Germinal center (tissue), 1 donor: ENCODE measurements around the gene USP44.

ENCODE experiments used
- DNase-seq: peaks from one replicate; pipeline ENCODE4 v3.0.0; 2012; ENCODE audit warnings: mixed read lengths, low spot score

The USP44 gene

GRCh38 chr12:95548056-95548538 is 3.2 kb downstream of the USP44 start:
- DNase-seq = peak; percentile 30

GRCh38 chr12:95547522-95548055 is 3.7 kb downstream of the USP44 start:
- peak; percentile 17 for DNase-seq

DNA sequence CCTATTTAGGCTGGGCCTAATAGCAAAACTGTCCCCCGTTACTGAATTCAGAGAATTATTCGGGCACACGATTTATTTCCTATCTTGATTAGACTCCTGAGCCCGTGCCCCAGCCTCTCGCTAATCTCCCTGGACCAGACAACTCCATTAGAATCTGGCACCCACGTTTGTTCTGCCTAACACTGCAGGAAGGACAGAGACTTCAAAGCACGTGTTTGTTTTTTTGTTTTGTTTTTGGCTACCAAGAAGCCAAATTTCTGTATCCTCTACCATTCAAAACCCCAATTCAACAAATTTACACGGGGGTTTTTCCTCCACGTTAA is 4.8 kb downstream of the USP44 start:
- DNase-seq = no peak

DNA sequence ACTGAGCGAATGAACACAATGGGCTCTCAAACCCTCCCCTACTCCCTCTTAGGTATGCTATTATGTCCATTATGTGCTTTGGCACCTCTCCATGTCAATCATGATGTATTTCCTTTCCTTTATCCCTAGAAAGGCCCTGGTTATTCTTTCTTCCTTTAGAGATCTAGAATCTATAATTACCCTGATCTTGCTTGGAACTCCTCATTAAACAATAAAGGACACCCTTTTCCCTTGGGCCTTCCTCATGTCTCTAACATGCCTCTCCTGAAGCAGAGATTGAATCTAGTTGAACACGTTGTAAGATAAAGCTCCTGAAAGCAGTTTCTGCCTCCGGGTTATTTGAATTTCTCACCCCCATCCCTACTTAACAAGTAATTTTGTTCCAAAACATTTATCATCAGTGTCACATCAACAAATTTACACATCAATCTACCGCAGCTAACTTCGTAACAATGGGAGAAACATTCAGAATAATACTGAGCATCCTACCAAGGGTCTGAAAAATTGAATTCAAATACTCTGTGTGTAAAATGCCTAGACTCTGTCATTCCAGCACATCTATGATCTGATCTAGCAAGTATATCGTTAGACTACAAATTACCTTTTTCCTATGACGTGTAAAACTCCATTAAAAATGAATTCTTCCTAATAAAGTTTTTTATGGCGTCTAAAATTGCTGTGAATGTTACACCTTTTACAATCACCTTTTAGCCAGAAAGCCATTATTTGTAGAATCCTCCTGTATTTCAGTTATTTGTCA is 5.4 kb downstream of the USP44 start:
- no peak for DNase-seq

DNA sequence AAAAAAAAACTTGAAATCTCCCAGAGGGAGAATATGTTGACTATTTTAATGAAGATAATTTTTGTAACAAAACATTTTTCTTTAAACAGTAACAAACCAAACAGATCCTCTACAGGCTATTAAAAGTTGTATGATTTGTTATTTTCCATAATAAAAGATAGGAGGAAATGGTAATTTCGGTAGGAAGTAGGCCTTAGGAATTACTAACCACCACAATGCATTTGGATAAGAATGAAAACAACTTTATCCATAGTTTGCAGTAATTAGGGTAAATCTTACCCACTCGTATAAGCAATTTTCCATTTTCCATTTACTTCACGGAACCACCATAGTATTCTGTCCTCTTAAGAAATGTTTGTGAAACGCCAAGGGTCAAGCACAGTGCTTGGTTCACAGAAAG is 6.0 kb downstream of the USP44 start:
- no peak for DNase-seq

- no peak for DNase-seq
Measured at GRCh38 chr12:95544756-95545155, 6.5 kb downstream of the USP44 start.

DNA sequence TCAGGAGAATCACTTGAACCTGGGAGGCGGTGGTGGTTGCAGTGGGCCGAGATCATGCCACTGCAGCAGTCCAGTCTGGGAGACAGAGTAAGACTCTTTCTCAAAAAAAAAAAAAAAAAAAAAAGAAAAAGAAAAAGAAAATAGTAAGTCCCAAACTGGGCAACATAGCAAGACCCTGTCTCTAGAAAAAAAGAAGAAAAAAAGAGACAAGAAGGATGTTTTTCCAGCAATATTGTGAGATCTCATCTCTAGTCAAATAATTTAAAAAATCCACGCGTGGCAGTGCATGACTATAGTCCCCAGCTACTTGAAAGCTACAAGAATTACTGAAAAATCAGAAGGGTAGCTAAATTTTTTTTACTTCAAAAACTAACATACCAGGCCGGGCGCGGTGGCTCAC is 8.0 kb downstream of the USP44 start:
- no peak for DNase-seq

GRCh38 chr12:95541436-95541835 is 9.8 kb downstream of the USP44 start:
- DNase-seq = no peak

GRCh38 chr12:95538656-95539055 is 12.6 kb downstream of the USP44 start:
- no peak for DNase-seq

GRCh38 chr12:95538006-95538405 is 13.3 kb downstream of the USP44 start:
- no peak for DNase-seq

DNA sequence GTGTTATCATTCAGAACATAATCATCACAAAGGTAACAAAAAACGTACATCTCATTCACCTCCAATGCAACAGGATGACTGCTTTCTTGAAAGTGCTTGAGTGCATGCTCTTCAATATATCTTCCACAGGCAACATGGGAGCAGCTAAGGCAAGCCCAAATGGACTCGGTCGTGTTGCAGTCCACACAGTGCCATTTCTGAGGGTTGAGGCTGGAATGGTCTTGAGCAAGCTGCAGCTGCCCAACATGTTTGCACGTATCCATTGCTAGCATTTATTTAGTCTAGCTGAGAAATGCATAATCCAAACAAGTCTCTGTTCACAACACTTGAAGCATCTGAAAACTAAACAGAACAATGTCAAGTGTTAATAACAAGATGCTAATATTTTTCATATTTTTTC is 17.3 kb downstream of the USP44 start:
- DNase-seq = no peak

GRCh38 chr12:95532851-95533250 is 18.4 kb downstream of the USP44 start:
- DNase-seq = no peak

DNA sequence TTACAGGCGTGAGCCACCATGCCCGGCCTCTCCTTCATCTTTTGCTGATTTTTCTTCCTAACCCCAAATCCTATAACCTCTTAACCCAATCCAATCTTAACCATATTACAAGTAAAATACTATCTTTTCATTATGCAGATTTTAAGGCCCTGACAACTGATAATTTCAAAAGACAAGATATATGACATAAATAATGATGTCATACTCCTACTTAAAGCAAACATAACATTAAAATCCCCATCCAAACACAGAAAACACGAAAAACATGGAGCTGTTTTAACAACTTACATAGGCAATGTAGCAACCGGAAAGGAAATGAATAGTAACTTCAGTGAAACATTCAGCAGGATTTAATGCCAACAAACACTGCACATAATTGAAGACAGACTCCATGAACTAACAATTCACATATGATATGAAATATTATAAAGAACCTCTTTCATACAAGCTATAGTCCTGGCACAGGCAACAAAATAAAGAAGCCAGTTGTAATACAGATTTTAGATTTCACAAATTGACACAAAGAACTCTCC is 21.5 kb downstream of the USP44 start:
- DNase-seq = no peak

GRCh38 chr12:95528431-95528830 is 22.8 kb downstream of the USP44 start:
- no peak for DNase-seq

- no peak for DNase-seq
Measured at GRCh38 chr12:95522692-95523091, 28.6 kb downstream of the USP44 start.

GRCh38 chr12:95520816-95521215 is 30.5 kb downstream of the USP44 start:
- DNase-seq = no peak

- DNase-seq = no peak
Measured at GRCh38 chr12:95518944-95519343, 32.3 kb downstream of the USP44 start.

DNA sequence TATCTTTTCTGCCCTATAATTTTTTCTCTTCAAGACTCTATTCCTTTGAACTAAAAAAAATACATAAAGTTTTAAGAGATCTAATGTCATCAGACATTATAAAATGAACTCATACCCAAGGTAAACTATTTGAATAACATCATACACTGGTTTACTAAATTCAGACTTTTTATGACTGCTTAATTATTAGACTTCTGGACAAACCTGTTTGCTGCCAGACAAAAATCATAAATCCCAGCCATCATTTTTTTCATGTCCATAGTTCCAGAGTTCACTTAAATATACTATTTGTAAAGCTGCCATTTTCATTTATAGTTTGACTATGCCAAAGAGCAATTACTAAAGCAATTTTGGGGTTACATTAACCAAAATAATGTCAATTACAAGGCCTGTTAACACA is 34.0 kb downstream of the USP44 start:
- no peak for DNase-seq

DNA sequence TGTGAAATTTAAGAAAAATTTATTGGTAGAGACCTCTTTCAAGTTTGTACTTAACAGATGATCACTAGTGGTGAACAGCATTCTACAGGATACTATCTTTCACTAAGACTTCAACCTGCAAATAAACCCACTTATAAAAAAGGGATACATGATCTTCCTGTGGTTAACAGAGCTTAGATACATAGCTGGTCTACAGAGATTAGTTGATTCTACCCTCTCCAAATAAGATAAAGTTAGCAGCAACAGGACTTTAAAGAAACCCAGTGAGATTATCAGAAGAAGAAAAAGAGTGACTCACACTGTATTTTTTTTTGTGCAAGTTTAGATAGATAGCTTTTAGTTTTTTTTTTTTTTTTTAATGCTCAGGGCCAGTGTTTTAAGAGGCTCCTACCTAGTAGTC is 34.5 kb downstream of the USP44 start:
- no peak for DNase-seq

DNA sequence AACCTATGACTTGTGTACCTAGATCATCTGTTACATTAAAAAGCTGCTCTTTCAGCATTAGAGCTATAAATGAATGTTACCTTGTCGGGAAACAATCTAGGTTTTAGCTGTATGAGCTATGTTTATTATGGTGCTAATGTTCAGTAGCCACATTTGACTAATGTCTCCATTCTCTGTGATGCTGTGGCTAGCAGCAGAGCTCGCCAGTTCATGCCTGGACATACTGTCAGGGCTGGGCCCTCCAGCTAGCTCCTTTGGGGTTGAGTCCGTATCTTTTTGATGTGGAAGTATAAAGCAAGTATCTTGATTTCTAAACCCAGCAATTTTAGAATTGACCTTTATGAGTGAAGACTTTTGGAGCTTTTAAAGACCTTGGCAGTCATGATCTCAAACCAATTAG is 36.1 kb downstream of the USP44 start:
- DNase-seq = no peak

GRCh38 chr12:95513599-95513998 is 37.7 kb downstream of the USP44 start:
- DNase-seq = no peak

DNA sequence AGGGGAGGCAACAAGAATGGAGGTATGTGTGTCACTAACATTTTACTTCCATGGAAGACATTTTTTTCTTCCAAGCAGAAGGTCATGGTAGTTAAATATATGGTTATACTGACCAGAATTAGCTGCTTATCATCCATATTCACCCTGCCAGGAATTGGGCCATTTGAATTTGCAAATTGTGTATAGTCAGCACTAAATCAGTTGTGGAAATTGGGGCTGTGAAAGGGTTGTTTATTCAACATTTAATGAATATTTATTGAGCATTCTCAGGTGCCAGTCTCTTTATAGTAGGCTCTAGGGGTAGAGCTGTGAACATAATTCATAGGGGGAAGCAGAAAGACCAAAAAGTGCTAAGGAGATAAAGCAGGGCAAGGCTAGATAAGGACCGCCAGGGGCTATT is 39.3 kb downstream of the USP44 start:
- DNase-seq = no peak

GRCh38 chr12:95509300-95509699 is 42.0 kb downstream of the USP44 start:
- DNase-seq = no peak
